ENCODE results near the gene SAMMSON. TPM values are rescaled to one million over a fixed set of nuclear protein-coding genes. Genes with fewer than 3 reads are reported as not detected.

The SAMMSON gene
- total and polyA plus RNA-seq, 10 of the 15 experiments (the other 5 are each of a cell fraction or from before 2014, with no cell fraction given) = not detected

DNA sequence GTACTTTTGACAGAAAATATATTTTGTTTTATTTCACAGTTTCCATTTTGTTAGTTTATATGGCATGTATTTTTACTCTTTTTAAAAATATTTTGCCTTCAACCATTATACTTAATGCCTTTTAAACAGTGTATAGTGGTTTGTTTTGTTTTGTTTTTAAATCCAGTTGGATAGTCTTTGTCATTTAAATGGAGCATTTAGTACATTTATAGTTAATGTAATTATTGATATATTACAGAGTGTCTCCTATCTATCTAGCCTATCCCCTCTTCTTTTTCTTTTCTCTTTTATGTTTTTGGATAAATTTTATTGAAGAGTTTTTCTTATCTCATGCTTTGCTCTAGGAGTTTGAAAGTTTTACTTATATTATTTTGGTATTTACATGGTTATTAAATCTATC, 3.6 kb downstream of the SAMMSON start:
- no peaks in the 10 kb centered on the region for H4K20me1 ChIP-seq (ENCODE audit: control insufficient read depth, insufficient read depth)
- H3K27me3 ChIP-seq (replicated peaks in 1 of 2; ENCODE audit: control insufficient read depth in 2 of 2, insufficient read depth in 2 of 2, low read length in 1 of 2) = no peaks in the 10 kb centered on the region; a peak in 1 of 4 replicates
- H3K36me3 ChIP-seq (ENCODE audit: control insufficient read depth in 2 of 2, insufficient read depth in 2 of 2, low read length in 1 of 2) = no peaks in the 10 kb centered on the region
- H3K9ac ChIP-seq (ENCODE audit: control insufficient read depth, insufficient read depth, low read length) = no peak overlapping the region
- FAIRE-seq (no peak), DNase-seq (ENCODE audit: low read depth, low spot score) (no peak), ATAC-seq (no peak)
- SMC1A ChIA-PET (ENCODE audit: uncharacterized antibody, unreplicated experiment) = no interaction called here
- no peak overlapping the region for H2AFZ ChIP-seq (ENCODE audit: control insufficient read depth, low read depth, low read length)
- H3K4me1 ChIP-seq (ENCODE audit: control insufficient read depth, insufficient read depth, low read length) = no peaks in the 10 kb centered on the region
- no peaks in the 10 kb centered on the region for H3K9me3 ChIP-seq (replicated peaks; ENCODE audit: control insufficient read depth, insufficient read depth, low read length)
- no peak overlapping the region for H3K4me2 ChIP-seq (ENCODE audit: control insufficient read depth, insufficient read depth)
- no peak for TF ChIP-seq NFXL1 (IDR thresholded peaks at IDR 0.05; ENCODE audit: borderline replicate concordance)
- no peak for TF ChIP-seq KAT2A (conservative IDR thresholded peaks at IDR 0.05; ENCODE audit: control insufficient read depth, low read depth, low read length)
- TF ChIP-seq FOXM1 (IDR thresholded peaks at IDR 0.05; ENCODE audit: low read depth, low read length) = no peak
- no peak for TF ChIP-seq REST (IDR thresholded peaks at IDR 0.05; ENCODE audit: low read depth, low read length)
- TF ChIP-seq NFYB (IDR thresholded peaks at IDR 0.05; ENCODE audit: insufficient read depth, low read depth, low read length) = no peak
- no peak for TF ChIP-seq ZSCAN29 (IDR thresholded peaks at IDR 0.05)
- TF ChIP-seq, protein P1, sequence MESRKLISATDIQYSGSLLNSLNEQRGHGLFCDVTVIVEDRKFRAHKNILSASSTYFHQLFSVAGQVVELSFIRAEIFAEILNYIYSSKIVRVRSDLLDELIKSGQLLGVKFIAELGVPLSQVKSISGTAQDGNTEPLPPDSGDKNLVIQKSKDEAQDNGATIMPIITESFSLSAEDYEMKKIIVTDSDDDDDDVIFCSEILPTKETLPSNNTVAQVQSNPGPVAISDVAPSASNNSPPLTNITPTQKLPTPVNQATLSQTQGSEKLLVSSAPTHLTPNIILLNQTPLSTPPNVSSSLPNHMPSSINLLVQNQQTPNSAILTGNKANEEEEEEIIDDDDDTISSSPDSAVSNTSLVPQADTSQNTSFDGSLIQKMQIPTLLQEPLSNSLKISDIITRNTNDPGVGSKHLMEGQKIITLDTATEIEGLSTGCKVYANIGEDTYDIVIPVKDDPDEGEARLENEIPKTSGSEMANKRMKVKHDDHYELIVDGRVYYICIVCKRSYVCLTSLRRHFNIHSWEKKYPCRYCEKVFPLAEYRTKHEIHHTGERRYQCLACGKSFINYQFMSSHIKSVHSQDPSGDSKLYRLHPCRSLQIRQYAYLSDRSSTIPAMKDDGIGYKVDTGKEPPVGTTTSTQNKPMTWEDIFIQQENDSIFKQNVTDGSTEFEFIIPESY (IDR thresholded peaks at IDR 0.05) = no peak
- TF ChIP-seq HDAC2 (IDR thresholded peaks at IDR 0.05) = no peak
- no peak for TF ChIP-seq PAX5 (IDR thresholded peaks at IDR 0.05; ENCODE audit: borderline replicate concordance, low read depth, low read length)
- no peak for TF ChIP-seq BCL3 (IDR thresholded peaks at IDR 0.05; ENCODE audit: borderline replicate concordance, insufficient read depth, low read depth, low read length, poor library complexity, severe bottlenecking)
- TF ChIP-seq ASH2L (IDR thresholded peaks at IDR 0.05; ENCODE audit: borderline replicate concordance, low read depth) = no peak
- no peak for TF ChIP-seq ETV6 (conservative IDR thresholded peaks at IDR 0.05 in 1 of 2, IDR thresholded peaks at IDR 0.05 in 1 of 2; ENCODE audit: borderline replicate concordance in 1 of 2, low read depth in 1 of 2)
- TF ChIP-seq NFYA (IDR thresholded peaks at IDR 0.05; ENCODE audit: borderline replicate concordance, low read depth, low read length) = no peak
- no peak for TF ChIP-seq ATF7 (IDR thresholded peaks at IDR 0.05; ENCODE audit: low read depth)
- TF ChIP-seq, protein P2, sequence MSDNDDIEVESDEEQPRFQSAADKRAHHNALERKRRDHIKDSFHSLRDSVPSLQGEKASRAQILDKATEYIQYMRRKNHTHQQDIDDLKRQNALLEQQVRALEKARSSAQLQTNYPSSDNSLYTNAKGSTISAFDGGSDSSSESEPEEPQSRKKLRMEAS (IDR thresholded peaks at IDR 0.05; ENCODE audit: low read depth, low read length) = no peak
- no peak for TF ChIP-seq SKIL (IDR thresholded peaks at IDR 0.05; ENCODE audit: low read depth, poor library complexity, severe bottlenecking)
- H3K27ac ChIP-seq (ENCODE audit: control insufficient read depth, insufficient read depth) = no peak overlapping the region
- H3K79me2 ChIP-seq (ENCODE audit: control insufficient read depth, insufficient read depth, low read length) = no peaks in the 10 kb centered on the region
- RAD21 ChIA-PET (ENCODE audit: unreplicated experiment) = no interaction called here
- POLR2A ChIA-PET = no interaction called here
- no peak overlapping the region for H3K4me3 ChIP-seq
- intact Hi-C loops (cut with micrococcal nuclease; ENCODE audit: unreplicated experiment) (no loop called here), in situ Hi-C loops (cut with MboI) (no loop called here)
- CTCF ChIA-PET = no interaction called here
- BruUV-seq (replicated peaks) = no TSS peak

Data from GM12878 (cell line).